HK-2 (cell line): ENCODE measurements around the gene PDE11A.
"Not testable (repeated sequence)": the region's sequence is repeated elsewhere in the genome, so short reads cannot be mapped to it uniquely, and the experiment has no call there.

Experiments used
- DNase-seq: peaks from one replicate; pipeline ENCODE4 v3.0.0-alpha.2; 2018; ENCODE audit not compliant: unreplicated experiment

Gene PDE11A

GRCh38 chr2:177882501-177882900, 190.1 kb downstream of the PDE11A start:
- DNase-seq = no peak

GRCh38 chr2:177881921-177882320, 190.7 kb downstream of the PDE11A start:
- DNase-seq = no peak

- DNase-seq = no peak
Measured at GRCh38 chr2:177881008-177881747, 191.4 kb downstream of the PDE11A start.

- DNase-seq = no peak
Measured at GRCh38 chr2:177880285-177880684, 192.3 kb downstream of the PDE11A start.

- no peak for DNase-seq
Measured at GRCh38 chr2:177876950-177877349, 195.6 kb downstream of the PDE11A start.

GRCh38 chr2:177874686-177875085, 197.9 kb downstream of the PDE11A start:
- DNase-seq = no peak

GRCh38 chr2:177873915-177874314, 198.7 kb downstream of the PDE11A start:
- DNase-seq = no peak

GRCh38 chr2:177872286-177872685, 200.3 kb downstream of the PDE11A start:
- DNase-seq = no peak

- DNase-seq = no peak
Measured at GRCh38 chr2:177869912-177870311, 202.7 kb downstream of the PDE11A start.

GRCh38 chr2:177869209-177869608, 203.4 kb downstream of the PDE11A start:
- DNase-seq = no peak

- no peak for DNase-seq
Measured at GRCh38 chr2:177868806-177869205, 203.8 kb downstream of the PDE11A start.

- DNase-seq = no peak
Measured at GRCh38 chr2:177857538-177857937, 215.0 kb downstream of the PDE11A start.

- DNase-seq = no peak
Measured at GRCh38 chr2:177852389-177852788, 220.2 kb downstream of the PDE11A start.

GRCh38 chr2:177843188-177843587, 229.4 kb downstream of the PDE11A start:
- no peak for DNase-seq

- no peak for DNase-seq
Measured at GRCh38 chr2:177842243-177842642, 230.3 kb downstream of the PDE11A start.

GRCh38 chr2:177835418-177836204, 237.0 kb downstream of the PDE11A start:
- DNase-seq = not testable (repeated sequence)

GRCh38 chr2:177832611-177833433, 239.8 kb downstream of the PDE11A start:
- DNase-seq = no peak

GRCh38 chr2:177830881-177831386, 241.6 kb downstream of the PDE11A start:
- no peak for DNase-seq

GRCh38 chr2:177828557-177828956, 244.0 kb downstream of the PDE11A start:
- no peak for DNase-seq

- no peak for DNase-seq
Measured at GRCh38 chr2:177826897-177827296, 245.7 kb downstream of the PDE11A start.

- no peak for DNase-seq
Measured at GRCh38 chr2:177822941-177823340, 249.6 kb downstream of the PDE11A start.

- no peak for DNase-seq
Measured at GRCh38 chr2:177818412-177818811, 254.2 kb downstream of the PDE11A start.
